Measurements from ENCODE around the gene PLXNB2.

Gene PLXNB2

GRCh38 chr22:50225200-50225969 is 82.1 kb downstream of the PLXNB2 start:
- DNase-seq = no peak
